ENCODE data around the gene PCNX1.
A peak's percentile ranks its signal among the peaks of the same experiment; 100 is the strongest.

PCNX1 gene

GRCh38 chr14:70887207-70887681 is 20.0 kb upstream of the PCNX1 start:
- Histone ChIP-seq H3K4me3 (peak overlapping the region; percentile 48), H3K9ac (ENCODE audit: insufficient read length) (peak overlapping the region; percentile 16), H3K27ac (peak overlapping the region; percentile 42; the same call in 1 of the 2 replicates), H3K9me3 (ENCODE audit: low read depth, low read length) (no peaks in the 10 kb centered on the region), H3K36me3 (ENCODE audit: insufficient read depth, low read length) (no peaks in the 10 kb centered on the region)
- TF ChIP-seq POLR2AphosphoS5 (IDR thresholded peaks at IDR 0.05; ENCODE audit: borderline replicate concordance, low read depth, low read length) (no peak), EZH2 (IDR thresholded peaks at IDR 0.05) (no peak), FOXP2 (optimal IDR thresholded peaks at IDR 0.05; ENCODE audit: control extremely low read depth, extremely low read length, insufficient read depth) (no peak)
- DNase-seq (ENCODE audit: low read depth, low spot score) = no peak

DNA sequence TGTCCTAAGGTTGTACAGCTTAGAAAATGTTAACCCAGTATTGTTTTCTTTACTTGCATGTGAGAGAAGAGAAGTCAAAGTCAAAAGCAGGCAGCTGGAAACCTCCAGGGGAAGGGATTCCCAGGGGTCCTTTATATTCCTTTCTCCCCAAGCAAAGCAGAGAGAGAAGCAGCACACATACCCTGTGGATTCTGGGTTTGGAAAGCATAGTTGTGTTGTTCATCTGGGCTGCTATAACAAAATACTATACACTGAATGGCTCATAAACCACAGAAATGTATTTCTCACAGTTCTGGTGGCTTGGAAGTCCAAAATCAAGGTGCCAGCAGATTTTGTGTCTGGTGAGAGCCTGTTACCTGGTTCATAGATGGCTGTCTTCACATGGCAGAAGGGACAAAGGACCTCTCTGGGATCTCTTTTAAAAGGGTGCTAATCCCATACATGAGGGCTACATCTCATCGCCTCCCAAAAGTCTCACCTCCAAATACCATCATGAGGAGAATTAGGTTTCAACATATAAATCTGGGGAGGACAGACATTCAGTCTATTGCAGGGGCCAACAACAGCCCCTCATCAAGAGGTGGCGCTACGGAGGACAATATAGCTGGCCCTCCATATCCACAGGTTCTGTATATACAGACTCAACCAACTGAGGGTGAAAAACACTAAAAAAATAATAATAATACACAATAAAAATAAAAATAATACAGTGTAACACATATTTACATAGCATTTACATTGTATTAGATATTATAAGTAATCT is 19.3 kb upstream of the PCNX1 start:
- Histone ChIP-seq H3K9me3 (ENCODE audit: low read depth, low read length) (no peaks in the 10 kb centered on the region), H3K36me3 (ENCODE audit: insufficient read depth, low read length) (no peaks in the 10 kb centered on the region), H3K27ac (0 out of 2 replicates have a peak overlapping the region, but pooled peaks have one; percentile 42), H3K4me3 (peak overlapping the region; percentile 48), H3K9ac (ENCODE audit: insufficient read length) (peak overlapping the region; percentile 16)
- no peak for TF ChIP-seq FOXP2 (optimal IDR thresholded peaks at IDR 0.05; ENCODE audit: control extremely low read depth, extremely low read length, insufficient read depth)
- no peak for TF ChIP-seq POLR2AphosphoS5 (IDR thresholded peaks at IDR 0.05; ENCODE audit: borderline replicate concordance, low read depth, low read length)
- no peak for TF ChIP-seq EZH2 (IDR thresholded peaks at IDR 0.05)
- DNase-seq (ENCODE audit: low read depth, low spot score) = no peak

- Histone ChIP-seq H3K36me3 (ENCODE audit: insufficient read depth, low read length) (no peaks in the 10 kb centered on the region), H3K9ac (ENCODE audit: insufficient read length) (no peak overlapping the region), H3K4me3 (no peak overlapping the region), H3K9me3 (ENCODE audit: low read depth, low read length) (no peaks in the 10 kb centered on the region), H3K27ac (no peak overlapping the region)
- TF ChIP-seq EZH2 (IDR thresholded peaks at IDR 0.05) = no peak
- no peak for TF ChIP-seq POLR2AphosphoS5 (IDR thresholded peaks at IDR 0.05; ENCODE audit: borderline replicate concordance, low read depth, low read length)
- no peak for TF ChIP-seq FOXP2 (optimal IDR thresholded peaks at IDR 0.05; ENCODE audit: control extremely low read depth, extremely low read length, insufficient read depth)
- DNase-seq (ENCODE audit: low read depth, low spot score) = no peak
These were observed 18.5 kb upstream of the PCNX1 start for GRCh38 chr14:70888681-70889175.

DNA sequence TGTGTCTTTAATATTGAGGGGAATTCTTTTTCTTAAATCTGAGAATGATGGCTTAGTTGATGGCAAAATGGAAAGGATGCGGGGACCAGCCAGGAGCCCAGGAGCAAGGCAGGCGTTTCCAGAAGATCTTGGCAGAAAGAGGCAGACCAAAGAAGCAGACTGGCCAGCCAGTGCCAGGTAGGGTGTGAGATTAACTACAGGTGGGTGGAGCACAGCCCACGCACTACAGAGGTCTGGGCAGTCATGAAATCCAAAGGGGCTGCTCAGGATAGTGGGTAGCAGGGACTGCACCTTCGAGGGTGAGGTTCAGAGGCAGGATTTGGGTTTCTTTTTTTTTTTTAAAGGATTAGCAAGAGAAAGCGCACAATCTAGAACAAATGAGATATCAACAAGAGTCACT is 17.7 kb upstream of the PCNX1 start:
- H3K9me3 ChIP-seq (ENCODE audit: low read depth, low read length) = no peaks in the 10 kb centered on the region
- TF ChIP-seq FOXP2 (optimal IDR thresholded peaks at IDR 0.05; ENCODE audit: control extremely low read depth, extremely low read length, insufficient read depth) = no peak
- no peak for TF ChIP-seq EZH2 (IDR thresholded peaks at IDR 0.05)
- TF ChIP-seq POLR2AphosphoS5 (IDR thresholded peaks at IDR 0.05; ENCODE audit: borderline replicate concordance, low read depth, low read length) = no peak

DNA sequence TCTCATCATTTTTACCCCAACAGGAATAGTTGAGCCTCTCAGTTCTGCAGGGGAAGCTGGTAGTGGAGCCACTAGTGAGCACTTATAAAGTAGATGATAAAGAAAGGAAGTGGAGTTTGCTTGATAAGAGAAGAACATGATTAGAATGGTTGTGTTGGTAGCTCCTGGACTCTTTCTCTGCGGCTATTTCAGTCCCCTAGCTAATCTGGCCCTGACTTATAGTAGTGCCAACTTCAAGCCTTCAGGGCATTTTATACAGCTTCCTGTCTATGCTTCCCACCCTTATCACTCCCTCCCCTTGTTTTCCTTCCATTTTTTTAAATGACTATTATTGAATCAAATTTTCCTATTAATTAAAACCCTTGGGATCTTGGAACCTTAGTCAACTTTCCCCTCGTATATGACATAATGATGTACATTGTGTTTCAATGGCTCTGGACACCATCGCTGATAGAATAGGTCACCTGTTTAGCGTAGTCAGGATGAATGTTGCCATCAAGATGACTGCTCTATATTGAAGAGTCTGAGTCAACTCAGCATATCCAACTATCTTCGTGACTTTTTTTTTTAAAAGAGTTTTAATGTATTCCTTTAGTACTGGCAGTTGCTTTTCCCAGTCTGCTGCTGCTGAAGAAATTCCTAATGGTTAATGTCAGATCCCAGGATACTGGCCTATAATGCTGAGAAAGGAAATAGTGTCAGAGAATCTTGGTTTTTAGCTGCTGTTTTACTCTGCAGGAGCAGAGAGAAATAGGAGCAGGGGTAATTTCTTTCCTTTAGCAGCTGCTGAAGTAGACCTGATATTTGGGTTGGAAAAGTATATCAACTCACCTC is 16.2 kb upstream of the PCNX1 start:
- TF ChIP-seq EZH2 (IDR thresholded peaks at IDR 0.05) = no peak
- no peak for TF ChIP-seq FOXP2 (optimal IDR thresholded peaks at IDR 0.05; ENCODE audit: control extremely low read depth, extremely low read length, insufficient read depth)
- TF ChIP-seq POLR2AphosphoS5 (IDR thresholded peaks at IDR 0.05; ENCODE audit: borderline replicate concordance, low read depth, low read length) = no peak
- no peaks in the 10 kb centered on the region for H3K9me3 ChIP-seq (ENCODE audit: low read depth, low read length)
- DNase-seq (ENCODE audit: low read depth, low spot score) = no peak
- no peak overlapping the region for H3K4me3 ChIP-seq
- no peak overlapping the region for H3K9ac ChIP-seq (ENCODE audit: insufficient read length)
- H3K27ac ChIP-seq = no peak overlapping the region
- no peaks in the 10 kb centered on the region for H3K36me3 ChIP-seq (ENCODE audit: insufficient read depth, low read length)

More for the DNA sequence above, 17.7 kb upstream of the PCNX1 start:
- no peaks in the 10 kb centered on the region for H3K36me3 ChIP-seq (ENCODE audit: insufficient read depth, low read length)
- no peak overlapping the region for H3K27ac ChIP-seq
- no peak for DNase-seq (ENCODE audit: low read depth, low spot score)
- no peak overlapping the region for H3K4me3 ChIP-seq
- no peak overlapping the region for H3K9ac ChIP-seq (ENCODE audit: insufficient read length)

DNA sequence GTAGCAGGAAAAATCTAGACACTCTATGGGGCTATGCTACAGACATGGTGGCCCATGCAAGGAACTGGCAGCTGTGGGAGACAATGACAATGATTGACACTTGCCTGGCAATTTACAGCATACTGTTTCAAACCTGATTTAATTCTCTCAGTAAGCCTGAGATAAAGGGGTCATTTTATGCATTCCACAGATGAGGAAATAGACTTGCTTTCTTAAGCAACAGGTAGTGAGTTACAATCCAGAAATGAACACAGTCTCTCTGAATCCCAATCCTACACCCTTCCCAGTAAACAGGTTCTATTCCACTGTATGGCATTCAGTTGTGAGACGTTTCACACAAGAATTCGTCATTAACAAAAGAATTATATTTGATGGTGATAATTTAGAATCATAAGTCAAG is 15.5 kb upstream of the PCNX1 start:
- H3K4me3 ChIP-seq = no peak overlapping the region
- 0 out of 2 replicates have a peak, but pooled peaks cover 3% of the 10 kb centered on the region for H3K9me3 ChIP-seq (ENCODE audit: low read depth, low read length)
- H3K9ac ChIP-seq (ENCODE audit: insufficient read length) = no peak overlapping the region
- no peaks in the 10 kb centered on the region for H3K36me3 ChIP-seq (ENCODE audit: insufficient read depth, low read length)
- TF ChIP-seq FOXP2 (optimal IDR thresholded peaks at IDR 0.05; ENCODE audit: control extremely low read depth, extremely low read length, insufficient read depth) = no peak
- TF ChIP-seq EZH2 (IDR thresholded peaks at IDR 0.05) = no peak
- TF ChIP-seq POLR2AphosphoS5 (IDR thresholded peaks at IDR 0.05; ENCODE audit: borderline replicate concordance, low read depth, low read length) = no peak
- H3K27ac ChIP-seq = no peak overlapping the region
- DNase-seq (ENCODE audit: low read depth, low spot score) = no peak

- H3K27ac ChIP-seq = no peak overlapping the region
- no peak overlapping the region for H3K9ac ChIP-seq (ENCODE audit: insufficient read length)
- 0 out of 2 replicates have a peak, but pooled peaks cover 4% of the 10 kb centered on the region for H3K9me3 ChIP-seq (ENCODE audit: low read depth, low read length)
- no peaks in the 10 kb centered on the region for H3K36me3 ChIP-seq (ENCODE audit: insufficient read depth, low read length)
- TF ChIP-seq EZH2 (IDR thresholded peaks at IDR 0.05) (no peak), FOXP2 (optimal IDR thresholded peaks at IDR 0.05; ENCODE audit: control extremely low read depth, extremely low read length, insufficient read depth) (no peak), POLR2AphosphoS5 (IDR thresholded peaks at IDR 0.05; ENCODE audit: borderline replicate concordance, low read depth, low read length) (no peak)
- no peak for DNase-seq (ENCODE audit: low read depth, low spot score)
- no peak overlapping the region for H3K4me3 ChIP-seq
These were observed 14.0 kb upstream of the PCNX1 start for GRCh38 chr14:70893062-70893845.

All from SK-N-MC (cell line).